SK-N-SH treated with all-trans-retinoic acid at 6 μM for 48 hours (cell line): ENCODE results near the gene SCD5.

ENCODE experiments used
- BACH2 ChIP-seq: fragments of 250-450 bp; sonication (Bioruptor Pico); IDR thresholded peaks from 2 replicates; pipeline ENCODE4 v1.9.0; 2021; ENCODE audit warnings: mild to moderate bottlenecking, borderline replicate concordance
- PATZ1 ChIP-seq: fragments of 250-450 bp; sonication (Bioruptor Pico); IDR thresholded peaks from 2 replicates; pipeline ENCODE4 v1.8.0; 2020; ENCODE audit warnings: mild to moderate bottlenecking, moderate library complexity, borderline replicate concordance
- POU6F1 ChIP-seq: fragments of 250-450 bp; sonication (Bioruptor Pico); IDR thresholded peaks from 2 replicates; pipeline ENCODE4 v1.8.0; 2021; ENCODE audit warnings: low read depth, mild to moderate bottlenecking, moderate library complexity, borderline replicate concordance
- RARB ChIP-seq: fragments of 250-450 bp; sonication (Bioruptor Pico); IDR thresholded peaks from 2 replicates; pipeline ENCODE4 v1.8.0; 2021; ENCODE audit warnings: mild to moderate bottlenecking, moderate library complexity
- ZFP3 ChIP-seq: fragments of 250-450 bp; sonication (Bioruptor Pico); IDR thresholded peaks from 2 replicates; pipeline ENCODE4 v1.5.0; 2020; ENCODE audit warnings: mild to moderate bottlenecking, moderate library complexity

GRCh38 chr4:82640540-82640939 is 158.1 kb downstream of the SCD5 start:
- TF ChIP-seq PATZ1 (CRISPR knock-in tag) (no peak), ZFP3 (CRISPR knock-in tag) (no peak), RARB (CRISPR knock-in tag) (no peak), BACH2 (CRISPR knock-in tag) (no peak), POU6F1 (CRISPR knock-in tag) (no peak)
